H1 (cell line): ENCODE measurements around the gene RNF208. TPM values are rescaled to one million over a fixed set of nuclear protein-coding genes. Genes with fewer than 3 reads are reported as not detected.

ENCODE experiments used
- CTCF ChIA-PET: fragments of 300-600 bp; sonication (Branson Sonifier 250); formaldehyde crosslinking; loops from one replicate; lab custom pipeline; 2021; ENCODE audit not compliant: partially characterized antibody; lab: Charles Lee
- POLR2A ChIA-PET: fragments of 300-600 bp; sonication (Branson Sonifier 250); formaldehyde crosslinking; loops from one replicate; lab custom pipeline; 2021; ENCODE audit warnings: inconsistent platforms; ENCODE audit not compliant: partially characterized antibody; lab: Charles Lee
- DNase-seq, 2 experiments: peaks; one replicate each; pipeline versions ENCODE4 v3.0.0 to v3.0.0-alpha.2; 2010 to 2022; ENCODE audit warnings: low spot score in 2 of 2, low read depth in 1 of 2, mixed read lengths in 1 of 2
- FAIRE-seq: peaks from 2 replicates; lab custom pipeline; 2011; peaks lifted over from hg19 to GRCh38; lab: Jason Lieb, UNC
- H2AFZ ChIP-seq: 2 replicates; pipeline ENCODE4 v1.8.1; 2012; ENCODE audit warnings: low read length, inconsistent platforms
- H2AK5ac ChIP-seq: 2 replicates; pipeline ENCODE4 v1.6.1; 2013; ENCODE audit warnings: low read depth, low read length
- H2BK120ac ChIP-seq: replicated peaks from 2 replicates; pipeline ENCODE3; 2013; ENCODE audit warnings: low read depth, low read length, inconsistent platforms
- H2BK12ac ChIP-seq: 2 replicates; pipeline ENCODE4 v1.6.1; 2013; ENCODE audit warnings: low read depth, low read length
- H2BK15ac ChIP-seq: 2 replicates; pipeline ENCODE4 v1.6.1; 2013; ENCODE audit warnings: low read length
- H2BK20ac ChIP-seq: 2 replicates; pipeline ENCODE4 v1.6.1; 2013; ENCODE audit warnings: low read length
- H2BK5ac ChIP-seq: 2 replicates; pipeline ENCODE4 v1.6.1; 2013; ENCODE audit warnings: low read depth, low read length
- H3K14ac ChIP-seq: 2 replicates; pipeline ENCODE4 v1.6.1; 2013; ENCODE audit warnings: inconsistent platforms; ENCODE audit not compliant: insufficient read length
- H3K18ac ChIP-seq: 2 replicates; pipeline ENCODE4 v1.6.1; 2013; ENCODE audit warnings: low read length; ENCODE audit errors: extremely low read depth
- H3K23ac ChIP-seq: 2 replicates; pipeline ENCODE4 v1.6.1; 2013; ENCODE audit warnings: inconsistent platforms; ENCODE audit not compliant: insufficient read length
- H3K23me2 ChIP-seq: 2 replicates; pipeline ENCODE4 v1.6.1; 2013; ENCODE audit warnings: low read depth, low read length
- H3K27ac ChIP-seq: 2 replicates; pipeline ENCODE4 v1.6.1; 2011; ENCODE audit warnings: low read depth, low read length, inconsistent platforms
- H3K27me3 ChIP-seq, 4 experiments: replicated peaks in 1 of 4; 1 replicate in 1 of 4; 2 replicates in 3 of 4; pipeline versions ENCODE4 v1.6.1 to v1.8.1; 2011 to 2013; ENCODE audit warnings: low read length in 3 of 4, mild to moderate bottlenecking in 3 of 4, inconsistent platforms in 2 of 4, mixed read lengths in 2 of 4, moderate library complexity in 1 of 4; ENCODE audit not compliant: control insufficient read depth in 3 of 4, insufficient read depth in 3 of 4; ENCODE audit errors: extremely low read depth in 1 of 4
- H3K36me3 ChIP-seq, 4 experiments: 2 replicates each; pipeline versions ENCODE4 v1.6.1 to v1.8.1; 2011 to 2013; ENCODE audit warnings: mild to moderate bottlenecking in 4 of 4, low read length in 3 of 4, moderate library complexity in 2 of 4, control low read depth in 1 of 4, inconsistent platforms in 1 of 4; ENCODE audit not compliant: insufficient read depth in 4 of 4, control insufficient read depth in 2 of 4
- H3K4ac ChIP-seq: replicated peaks from 2 replicates; pipeline ENCODE3; 2013; ENCODE audit warnings: low read length, low read depth, mixed read lengths, inconsistent platforms; ENCODE audit not compliant: insufficient read length
- H3K4me1 ChIP-seq, 4 experiments: replicated peaks in 1 of 4; 1 replicate in 1 of 4; 2 replicates in 3 of 4; pipeline versions ENCODE4 v1.6.1 to v1.8.1; 2011 to 2013; ENCODE audit warnings: low read length in 3 of 4, inconsistent platforms in 2 of 4, mixed read lengths in 1 of 4; ENCODE audit not compliant: insufficient read depth in 4 of 4, control insufficient read depth in 3 of 4
- H3K4me2 ChIP-seq, 2 experiments: 2 replicates each; pipeline versions ENCODE4 v1.6.1 to v1.8.1; 2011 to 2013; ENCODE audit warnings: low read depth in 2 of 2, low read length in 2 of 2, control low read depth in 1 of 2, inconsistent platforms in 1 of 2, mild to moderate bottlenecking in 1 of 2; ENCODE audit not compliant: insufficient read depth in 1 of 2
- H3K4me3 ChIP-seq, 4 experiments: fragments of 200-600, 300-600 bp in 1 of 4; sonication (generic), shearing (Covaris generic), sonication (Bioruptor Twin) in 1 of 4; 2 replicates each; pipeline versions ENCODE4 v1.5.1 to v1.8.1; 2011 to 2016; ENCODE audit warnings: low read length in 4 of 4, low read depth in 3 of 4, control low read depth in 2 of 4, inconsistent platforms in 2 of 4, mild to moderate bottlenecking in 2 of 4, mixed read lengths in 1 of 4, moderate library complexity in 1 of 4; ENCODE audit not compliant: insufficient read depth in 2 of 4; ENCODE audit errors: extremely low read depth in 1 of 4
- H3K56ac ChIP-seq: replicated peaks from 2 replicates; pipeline ENCODE3; 2013; ENCODE audit warnings: low read depth, mild to moderate bottlenecking, mixed read lengths, low read length, inconsistent platforms; ENCODE audit not compliant: insufficient read length
- H3K79me1 ChIP-seq: 2 replicates; pipeline ENCODE4 v1.6.1; 2013; ENCODE audit warnings: low read depth, low read length, control low read depth
- H3K79me2 ChIP-seq, 2 experiments: 2 replicates each; pipeline versions ENCODE4 v1.6.1 to v1.8.1; 2012 to 2013; ENCODE audit warnings: low read length in 2 of 2, mild to moderate bottlenecking in 2 of 2, inconsistent platforms in 1 of 2; ENCODE audit not compliant: insufficient read depth in 2 of 2, control insufficient read depth in 1 of 2
- H3K9ac ChIP-seq, 4 experiments: replicated peaks in 1 of 4; 1 replicate in 1 of 4; 2 replicates in 3 of 4; pipeline versions ENCODE4 v1.6.1 to v1.8.1; 2011 to 2013; ENCODE audit warnings: low read depth in 3 of 4, low read length in 3 of 4, control low read depth in 2 of 4, mild to moderate bottlenecking in 2 of 4, moderate library complexity in 2 of 4, inconsistent platforms in 1 of 4; ENCODE audit errors: extremely low read depth in 1 of 4
- H3K9me3 ChIP-seq, 2 experiments: 2 replicates each; pipeline versions ENCODE4 v1.6.1 to v1.8.1; 2012 to 2013; ENCODE audit warnings: mild to moderate bottlenecking in 2 of 2, moderate library complexity in 2 of 2, control low read depth in 1 of 2, inconsistent platforms in 1 of 2, low read depth in 1 of 2, low read length in 1 of 2, mixed read lengths in 1 of 2; ENCODE audit not compliant: insufficient read depth in 2 of 2
- H4K20me1 ChIP-seq, 2 experiments: replicated peaks in 1 of 2; 2 replicates each; pipeline versions ENCODE3 to v1.8.1; 2011 to 2013; ENCODE audit warnings: inconsistent platforms in 2 of 2, low read length in 2 of 2, mild to moderate bottlenecking in 1 of 2; ENCODE audit not compliant: insufficient read depth in 2 of 2, control insufficient read depth in 1 of 2
- H4K5ac ChIP-seq: 2 replicates; pipeline ENCODE4 v1.6.1; 2013; ENCODE audit warnings: low read length, low read depth, mixed read lengths, inconsistent platforms; ENCODE audit not compliant: insufficient read length
- H4K8ac ChIP-seq: 2 replicates; pipeline ENCODE4 v1.8.0; 2013; ENCODE audit warnings: mild to moderate bottlenecking, moderate library complexity, low read length, inconsistent platforms; ENCODE audit not compliant: insufficient read depth; ENCODE audit errors: extremely low read depth
- H4K91ac ChIP-seq: replicated peaks from 2 replicates; pipeline ENCODE3; 2013; ENCODE audit warnings: low read length, mixed read lengths, inconsistent platforms; ENCODE audit not compliant: insufficient read length
- BCL11A ChIP-seq, 2 experiments: IDR thresholded peaks; one replicate each; pipeline ENCODE4 v1.6.1; 2011; ENCODE audit warnings: low read depth in 2 of 2, low read length in 2 of 2, mild to moderate bottlenecking in 2 of 2
- E2F6 ChIP-seq: IDR thresholded peaks from 2 replicates; pipeline ENCODE4 v1.6.1; 2012; ENCODE audit warnings: inconsistent platforms
- WGBS, 2 experiments: shearing (Covaris generic) in 1 of 2; methylation state at CpG; one replicate each; pipeline versions ENCODE4 v1.1.6 to v1.1.7; 2013 to 2015; ENCODE audit warnings: low lambda C conversion rate in 2 of 2, mixed read lengths in 2 of 2, inconsistent platforms in 1 of 2, low coverage in 1 of 2, missing lambda C conversion rate in 1 of 2; ENCODE audit not compliant: insufficient replicate concordance in 2 of 2, insufficient coverage in 1 of 2, insufficient read length in 1 of 2; ENCODE audit errors: extremely low coverage in 1 of 2, missing lambda C conversion rate in 1 of 2; 5-methylcytosine and 5-hydroxymethylcytosine counted together
- polyA plus RNA-seq, 7 experiments: library from polyadenylated mRNA; depleted of rRNA in 3 of 7; stranded (reverse) in 5 of 7; unstranded in 2 of 7; fragments of >200 nt in 5 of 7; fragments of 200-250 nt in 2 of 7; gene quantifications; 1 replicate in 5 of 7; 2 replicates in 1 of 7; 4 replicates in 1 of 7; pipeline versions ENCODE4 v1.2.1 to v1.2.3, GENCODE V29; 2011 to 2013; ENCODE audit warnings: missing spikeins in 2 of 7, mixed read lengths in 2 of 7
- total RNA-seq: library from RNA; stranded (reverse); fragmentation: NEBNext Ultra II Directional; extraction: Animal tissue kit (Norgen Biotek cat#: 25700); gene quantifications from 2 replicates; pipeline ENCODE4 v1.2.1, GENCODE V29; 2021

Gene RNF208
- total and polyA plus RNA-seq, 2 of the 8 experiments (the other 6 are each of a cell fraction or from before 2014, with no cell fraction given): 2.7 to 7.7 TPM

GRCh38 chr9:137252555-137253506 is 30.8 kb upstream of the RNF208 start:
- POLR2A ChIA-PET: interaction anchor here (47.8 to 69.9 kb wide), 2 partner anchors 4 to 18 kb away, joined by 1462 read pairs; partner anchors contain the start of genes CYSRT1, NDOR1, NELFB and RNF208
- no peak for DNase-seq
- peak overlapping the region in 1 of 2 experiments; percentile 28; a peak in 1 of 4 replicates for H3K4me2 ChIP-seq

More at GRCh38 chr9:137252555-137253506, 30.8 kb upstream of the RNF208 start:
- Histone ChIP-seq H3K79me1 (peaks cover 9% of the 10 kb centered on the region), H2AFZ (no peak overlapping the region), H3K56ac (no peak overlapping the region), H3K4ac (no peak overlapping the region), H3K9me3 (no peaks in the 10 kb centered on the region), H3K79me2 (peaks cover 0 to 13% of the 10 kb centered on the region in 2 experiments; a peak in 2 of 4 replicates), H3K23ac (no peak overlapping the region), H3K23me2 (peaks cover 14% of the 10 kb centered on the region; the same call in 1 of the 2 replicates), H4K91ac (no peak overlapping the region), H4K8ac (peak overlapping the region; percentile 0; the same call in 1 of the 2 replicates), H3K18ac (no peak overlapping the region), H3K36me3 (peaks cover 0 to 9% (median 4%) of the 10 kb centered on the region in 4 experiments; a peak in 2 of 8 replicates), H3K14ac (no peak overlapping the region), H4K5ac (no peak overlapping the region), H2BK5ac (no peak overlapping the region), H3K27me3 (peaks cover 0 to 7% (median 0%) of the 10 kb centered on the region in 4 experiments; a peak in 3 of 7 replicates), H2BK120ac (no peak overlapping the region), H2BK15ac (no peak overlapping the region), H2BK20ac (no peak overlapping the region), H3K4me3 (no peak overlapping the region), H3K9ac (no peak overlapping the region), H2AK5ac (no peak overlapping the region), H2BK12ac (0 out of 2 replicates have a peak overlapping the region, but pooled peaks have one; percentile 7), H4K20me1 (peaks cover 0 to 5% of the 10 kb centered on the region in 2 experiments), H3K27ac (no peak overlapping the region), H3K4me1 (peaks cover 0 to 21% (median 16%) of the 10 kb centered on the region in 4 experiments; a peak in 5 of 7 replicates)
- CTCF ChIA-PET: interaction anchor here (0.6 to 2.5 kb wide), 16 partner anchors 8 to 223 kb away, joined by 3 to 28 read pairs (median 4); partner anchors contain the start of genes RNF224, TOR4A and TUBB4B
- WGBS, 2 experiments: 85% methylated on average over 28 of the region's 35 CpGs; no CpG with 5 or more reads in 1 of the 2 experiments
- TF ChIP-seq E2F6: 0 out of 2 replicates have a peak, but pooled peaks have one; percentile 34
- no peak for TF ChIP-seq BCL11A (IDR thresholded peaks at IDR 0.05; ENCODE audit: low read depth in 2 of 2, low read length in 2 of 2)
- no peak for FAIRE-seq
